ENCODE measurements around the gene ICAM3. TPM values are rescaled to one million over a fixed set of nuclear protein-coding genes. Genes with fewer than 3 reads are reported as not detected.

The ICAM3 gene, protein sequence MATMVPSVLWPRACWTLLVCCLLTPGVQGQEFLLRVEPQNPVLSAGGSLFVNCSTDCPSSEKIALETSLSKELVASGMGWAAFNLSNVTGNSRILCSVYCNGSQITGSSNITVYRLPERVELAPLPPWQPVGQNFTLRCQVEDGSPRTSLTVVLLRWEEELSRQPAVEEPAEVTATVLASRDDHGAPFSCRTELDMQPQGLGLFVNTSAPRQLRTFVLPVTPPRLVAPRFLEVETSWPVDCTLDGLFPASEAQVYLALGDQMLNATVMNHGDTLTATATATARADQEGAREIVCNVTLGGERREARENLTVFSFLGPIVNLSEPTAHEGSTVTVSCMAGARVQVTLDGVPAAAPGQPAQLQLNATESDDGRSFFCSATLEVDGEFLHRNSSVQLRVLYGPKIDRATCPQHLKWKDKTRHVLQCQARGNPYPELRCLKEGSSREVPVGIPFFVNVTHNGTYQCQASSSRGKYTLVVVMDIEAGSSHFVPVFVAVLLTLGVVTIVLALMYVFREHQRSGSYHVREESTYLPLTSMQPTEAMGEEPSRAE
- total RNA-seq (2022; extraction: Qiagen RNA extraction; ENCODE audit: low read depth): 6.5 to 11.4 TPM (median 8.8 TPM) in 5 replicates

GRCh38 chr19:10339380-10339960 lies at the start of gene ICAM3:
Gene ICAM3 (minus strand): TSS chr19:10339624. CDS start chr19:10339614, 10 bp downstream.

DNA sequence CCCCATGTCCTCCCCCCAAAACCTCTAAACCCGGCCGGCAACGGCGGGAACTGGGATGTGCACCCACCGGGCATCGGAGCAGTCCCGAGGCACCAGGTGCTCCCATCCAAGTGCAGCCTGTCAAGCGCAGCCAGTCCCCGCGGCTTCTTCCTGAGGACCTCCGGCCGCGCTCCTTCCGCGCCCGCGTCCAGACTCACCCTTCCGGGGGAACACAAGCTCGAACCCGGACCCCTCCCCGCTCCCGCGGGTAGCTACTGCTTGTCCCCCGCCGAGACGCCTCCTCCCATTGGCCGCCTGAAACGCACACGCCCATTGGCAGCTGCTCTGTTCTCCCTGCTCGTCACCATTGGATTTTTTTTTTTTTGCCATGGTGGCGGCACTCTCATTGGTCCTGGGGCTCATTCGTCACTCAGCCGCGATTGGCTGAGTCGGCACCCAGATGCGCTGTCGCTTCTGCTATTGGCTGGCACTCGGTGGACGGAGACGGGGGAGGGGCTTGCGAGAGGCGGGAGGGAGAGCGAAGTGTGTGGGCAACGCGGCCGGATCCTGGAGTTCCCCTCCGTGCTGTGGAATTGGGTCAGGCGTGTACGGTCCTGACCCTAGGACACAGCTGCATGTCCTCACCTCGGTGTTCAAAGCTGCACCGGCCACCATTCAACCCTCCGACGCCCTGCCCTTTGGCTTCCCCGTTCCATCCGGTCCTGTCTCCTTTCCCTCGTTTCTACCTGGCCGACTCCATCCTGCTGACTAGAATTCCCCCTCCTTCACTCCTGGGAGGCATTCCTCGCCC lies 41.1 kb upstream of the ICAM3 start, which contains the start of gene TYK2:
Gene TYK2, minus strand, starts transcription at position 260 of the 790 bp plus-strand sequence. CDS start 2,166 bp downstream, outside the sequence.

GRCh38 chr19:10332965-10333757 lies 6.3 kb downstream of the ICAM3 start, which contains the start of gene RAVER1:
Gene RAVER1 (minus strand): TSS chr19:10333529. CDS start chr19:10333507, 22 bp downstream.

DNA sequence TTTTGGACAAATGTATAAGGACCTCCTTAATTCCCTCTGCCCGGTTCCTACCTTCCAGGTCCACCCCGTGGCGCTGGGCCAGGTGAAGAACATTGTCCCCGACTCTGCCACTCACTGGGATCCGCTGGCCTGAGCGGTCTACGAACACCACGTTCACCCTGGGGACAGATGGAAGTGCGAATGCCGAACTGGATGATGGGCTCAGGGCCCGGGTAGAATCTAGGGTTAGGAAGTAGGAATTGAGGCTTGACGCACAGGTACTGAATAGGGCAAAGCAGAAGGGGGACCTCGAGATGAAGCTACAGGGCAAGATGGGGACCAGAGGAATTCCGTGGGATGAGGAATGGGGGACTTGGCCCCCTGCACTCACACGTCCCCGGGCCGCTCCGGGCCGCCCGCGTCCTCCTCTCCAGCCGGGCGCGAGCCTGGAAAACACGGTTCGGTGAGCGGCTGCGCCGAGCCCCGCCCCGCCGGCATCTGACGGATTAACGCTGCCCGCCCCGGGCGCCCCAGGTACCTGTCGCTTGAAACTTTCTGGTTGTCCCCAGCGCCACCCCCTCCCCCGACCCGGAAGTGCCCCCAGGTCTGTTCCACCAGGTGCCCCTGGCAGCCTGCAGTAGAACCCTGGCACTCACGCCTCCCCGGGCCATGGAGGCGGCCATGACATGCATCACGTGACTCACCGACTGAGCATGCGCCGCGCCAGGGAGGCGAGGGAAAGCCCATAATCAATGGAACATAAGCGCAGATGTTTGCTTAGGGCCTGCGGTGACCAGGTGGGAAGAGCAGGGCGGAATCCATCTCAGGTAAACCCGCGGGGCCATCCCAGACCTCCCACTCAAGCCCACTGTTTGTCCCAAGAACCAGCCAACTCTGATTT lies 23.8 kb downstream of the ICAM3 start, which contains the start of gene FDX2:
Gene FDX2, minus strand, starts transcription at position 681 of the 880 bp plus-strand sequence. Its CDS starts 19 bp downstream, at position 662.

DNA sequence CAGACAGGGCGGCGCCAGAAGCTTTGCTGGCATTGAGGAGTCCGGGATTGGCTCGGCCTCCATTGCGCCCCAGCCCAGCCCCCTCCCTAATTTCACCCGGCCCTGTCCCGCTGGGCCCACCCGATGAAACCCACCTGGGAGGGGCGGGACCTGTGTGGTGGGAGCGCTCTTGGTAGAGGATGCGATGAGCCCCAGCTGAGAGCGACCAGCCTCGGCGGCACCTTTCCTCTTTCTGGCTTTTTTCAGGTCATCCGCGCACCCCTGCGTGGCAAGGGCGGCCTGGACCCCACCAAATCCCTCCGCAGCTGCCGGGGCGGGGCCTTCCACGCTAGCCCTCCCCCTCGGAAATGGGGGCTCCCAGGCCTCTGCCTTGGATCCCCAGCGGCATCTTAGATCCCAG lies 30.0 kb downstream of the ICAM3 start, which contains the start of gene ZGLP1:
Gene ZGLP1, minus strand, starts transcription at position 393 of the 400 bp plus-strand sequence.

GRCh38 chr19:10289836-10290356 lies 49.5 kb downstream of the ICAM3 start, which contains the start of gene ICAM5:
Gene ICAM5 (plus strand): TSS chr19:10289952. CDS start chr19:10290044, 92 bp downstream.

GRCh38 chr19:10286803-10287737 lies 52.4 kb downstream of the ICAM3 start, which contains the start of gene ICAM4:
Gene ICAM4 (plus strand): TSS chr19:10286955. CDS start chr19:10287013, 58 bp downstream.

Other genes with a start within 250 kb of the ICAM3 start
- gene ANGPTL6, start 236.9 kb downstream of the ICAM3 start, total RNA-seq (2022; extraction: Qiagen RNA extraction; ENCODE audit: low read depth): 0.05 to 0.14 TPM (median 0.12 TPM) in 3 of 5 replicates, not detected in the others
- 39.6 to 57.2 TPM (median 57.1 TPM) in 5 replicates for gene PPAN, start 233.3 kb downstream of the ICAM3 start, total RNA-seq (2022; extraction: Qiagen RNA extraction; ENCODE audit: low read depth)
- 5.8 to 13.1 TPM (median 7.6 TPM) in 5 replicates for gene P2RY11, start 227.9 kb downstream of the ICAM3 start, total RNA-seq (2022; extraction: Qiagen RNA extraction; ENCODE audit: low read depth)
- 161 to 180 TPM (median 166 TPM) in 5 replicates for gene EIF3G, start 219.7 kb downstream of the ICAM3 start, total RNA-seq (2022; extraction: Qiagen RNA extraction; ENCODE audit: low read depth)
- 51.3 to 66.7 TPM (median 64.7 TPM) in 5 replicates for gene DNMT1, start 144.7 kb downstream of the ICAM3 start, total RNA-seq (2022; extraction: Qiagen RNA extraction; ENCODE audit: low read depth)
- 0.96 to 1.2 TPM (median 1.2 TPM) in 5 replicates for gene S1PR2, start 108.3 kb downstream of the ICAM3 start, total RNA-seq (2022; extraction: Qiagen RNA extraction; ENCODE audit: low read depth)
- 59.0 to 78.7 TPM (median 77.4 TPM) in 5 replicates for gene MRPL4, start 87.4 kb downstream of the ICAM3 start, total RNA-seq (2022; extraction: Qiagen RNA extraction; ENCODE audit: low read depth)
- 4.2 to 6.4 TPM (median 5.1 TPM) in 5 replicates for gene ICAM1, start 68.5 kb downstream of the ICAM3 start, total RNA-seq (2022; extraction: Qiagen RNA extraction; ENCODE audit: low read depth)
- 0.10 to 0.12 TPM in 2 of 5 replicates, not detected in the others for gene ICAM4, start 52.7 kb downstream of the ICAM3 start, total RNA-seq (2022; extraction: Qiagen RNA extraction; ENCODE audit: low read depth)
- 0.42 to 1.2 TPM (median 0.78 TPM) in 5 replicates for gene ICAM5, start 49.7 kb downstream of the ICAM3 start, total RNA-seq (2022; extraction: Qiagen RNA extraction; ENCODE audit: low read depth)
- gene ZGLP1, start 29.8 kb downstream of the ICAM3 start, total RNA-seq (2022; extraction: Qiagen RNA extraction; ENCODE audit: low read depth): 1.2 to 4.1 TPM (median 1.8 TPM) in 5 replicates
- 22.1 to 41.4 TPM (median 33.1 TPM) in 5 replicates for gene FDX2, start 23.6 kb downstream of the ICAM3 start, total RNA-seq (2022; extraction: Qiagen RNA extraction; ENCODE audit: low read depth)
- 19.7 to 31.8 TPM (median 26.2 TPM) in 5 replicates for gene RAVER1, start 6.1 kb downstream of the ICAM3 start, total RNA-seq (2022; extraction: Qiagen RNA extraction; ENCODE audit: low read depth)
- 25.9 to 44.4 TPM (median 43.3 TPM) in 5 replicates for gene TYK2, start 40.9 kb upstream of the ICAM3 start, total RNA-seq (2022; extraction: Qiagen RNA extraction; ENCODE audit: low read depth)
- gene CDC37, start 63.9 kb upstream of the ICAM3 start, total RNA-seq (2022; extraction: Qiagen RNA extraction; ENCODE audit: low read depth): 163 to 208 TPM (median 188 TPM) in 5 replicates
- 4.2 to 5.2 TPM (median 4.2 TPM) in 5 replicates for gene PDE4A, start 80.9 kb upstream of the ICAM3 start, total RNA-seq (2022; extraction: Qiagen RNA extraction; ENCODE audit: low read depth)
- 51.6 to 75.8 TPM (median 59.7 TPM) in 5 replicates for gene KEAP1, start 163.7 kb upstream of the ICAM3 start, total RNA-seq (2022; extraction: Qiagen RNA extraction; ENCODE audit: low read depth)
- gene S1PR5, start 177.8 kb upstream of the ICAM3 start, total RNA-seq (2022; extraction: Qiagen RNA extraction; ENCODE audit: low read depth): 2.0 to 3.0 TPM (median 2.5 TPM) in 5 replicates
- gene ATG4D, start 204.3 kb upstream of the ICAM3 start, total RNA-seq (2022; extraction: Qiagen RNA extraction; ENCODE audit: low read depth): 16.7 to 24.8 TPM (median 20.3 TPM) in 5 replicates
- 16.5 to 19.6 TPM (median 18.3 TPM) in 5 replicates for gene KRI1, start 226.4 kb upstream of the ICAM3 start, total RNA-seq (2022; extraction: Qiagen RNA extraction; ENCODE audit: low read depth)
- gene CDKN2D, start 229.4 kb upstream of the ICAM3 start, total RNA-seq (2022; extraction: Qiagen RNA extraction; ENCODE audit: low read depth): 4.2 to 6.2 TPM (median 5.3 TPM) in 5 replicates
- 28.1 to 60.3 TPM (median 41.5 TPM) in 5 replicates for gene AP1M2, start 247.7 kb upstream of the ICAM3 start, total RNA-seq (2022; extraction: Qiagen RNA extraction; ENCODE audit: low read depth)